ENCODE data around the gene EMC10.

DNA sequence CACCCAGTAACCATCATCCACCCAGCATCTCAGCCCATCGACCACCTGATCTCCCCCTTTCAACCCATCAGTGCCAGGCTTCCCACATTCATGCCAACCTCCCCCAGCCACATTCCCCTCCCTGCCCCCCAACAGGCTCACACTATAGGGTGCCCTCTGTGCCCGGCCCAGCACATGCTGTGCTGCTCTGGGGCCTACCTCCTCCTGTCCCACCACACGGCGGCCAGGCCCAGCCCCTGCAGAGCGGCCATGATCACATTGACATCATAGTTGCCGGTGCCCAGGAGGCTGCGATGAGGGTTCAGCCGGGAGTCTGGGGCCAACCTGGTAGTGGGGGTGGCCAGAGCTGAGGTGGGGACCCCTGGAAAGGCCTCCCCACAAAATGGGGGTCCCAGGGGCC is 31.1 kb downstream of the EMC10 start:
- TF ChIP-seq NPAS2 (CRISPR knock-in tag; IDR thresholded peaks at IDR 0.05; ENCODE audit: borderline replicate concordance): no peak
- TF ChIP-seq JUN (IDR thresholded peaks at IDR 0.05): no peak
